RPMI7951 (cell line): ENCODE results near the gene ZNF337. TPM values are rescaled to one million over a fixed set of nuclear protein-coding genes. Genes with fewer than 3 reads are reported as not detected.
"Not testable (repeated sequence)": the region's sequence is repeated elsewhere in the genome, so short reads cannot be mapped to it uniquely, and the experiment has no call there.

Experiments used
- DNase-seq: peaks from one replicate; pipeline ENCODE4 v3.0.0-alpha.2; 2012; ENCODE audit warnings: low read depth
- total RNA-seq: library from RNA; depleted of rRNA; stranded (reverse); fragments of >200 nt; shearing (Covaris generic); gene quantifications from 2 replicates; pipeline ENCODE4 v1.2.3, GENCODE V29; 2014; rRNA removed

The ZNF337 gene
- total RNA-seq, 1 experiment from 2014 or later, result 12.3 TPM

GRCh38 chr20:25630615-25631014, 66.0 kb downstream of the ZNF337 start:
- not testable (repeated sequence) for DNase-seq

GRCh38 chr20:25629816-25630499, 66.7 kb downstream of the ZNF337 start:
- no peak for DNase-seq

- peak; percentile 15 for DNase-seq
These were observed 69.9 kb downstream of the ZNF337 start for GRCh38 chr20:25626779-25627178.

GRCh38 chr20:25624500-25624939, 72.1 kb downstream of the ZNF337 start:
- no peak for DNase-seq

Other genes starting within 250 kb of the ZNF337 start
- 6.2 and 6.4 TPM in 2 replicates for gene NINL, start 111.3 kb downstream of the ZNF337 start, total RNA-seq
- gene NANP, start 72.8 kb downstream of the ZNF337 start, total RNA-seq, result 11.0 and 13.9 TPM in 2 replicates